Astrocyte of the cerebellum (primary cell): Measurements from ENCODE around the gene KRTAP10-12.

Experiments used
- DNase-seq: peaks from one replicate; pipeline ENCODE4 v3.0.0-alpha.2; 2011; ENCODE audit warnings: low read depth
- H3K4me3 ChIP-seq: 2 replicates; pipeline ENCODE4 v1.5.1; 2011; ENCODE audit warnings: mild to moderate bottlenecking, low read depth, low read length, moderate library complexity
- in situ Hi-C: cut with HindIII; loops from 2 replicates; pipeline ENCODE4 v1.10.0; 2017; ENCODE audit warnings: low sequenced_read_pairs
- TF ChIP-seq, protein P1 (sequence below): IDR thresholded peaks from 2 replicates; pipeline ENCODE4 v1.5.1; 2012; ENCODE audit warnings: low read length, low read depth, moderate library complexity, mild to moderate bottlenecking; ENCODE audit errors: missing control alignments

The KRTAP10-12 gene

DNA sequence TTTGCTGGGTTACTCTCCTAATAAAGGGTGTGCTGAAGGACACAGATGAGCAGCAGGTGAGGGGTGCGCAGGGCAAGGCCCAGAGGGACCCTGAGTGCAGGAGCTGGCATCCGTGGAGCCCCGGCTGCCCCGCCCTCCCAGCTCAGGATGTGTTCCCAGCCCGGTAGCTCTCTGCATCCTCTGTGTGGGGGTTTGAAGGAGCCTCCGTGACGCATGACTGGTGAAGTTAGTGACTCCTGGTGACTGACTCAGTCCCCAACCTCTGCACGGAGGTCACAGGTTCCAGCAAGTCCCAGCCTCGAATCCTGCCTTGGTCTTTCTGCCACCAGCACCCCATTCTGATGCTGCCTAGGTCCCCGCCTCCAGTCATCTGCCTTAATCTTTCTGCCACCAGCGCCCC, 36.0 kb downstream of the KRTAP10-12 start:
- no peak overlapping the region for H3K4me3 ChIP-seq
- in situ Hi-C loops = no loop called here
- no peak for DNase-seq
- TF ChIP-seq, protein P1, sequence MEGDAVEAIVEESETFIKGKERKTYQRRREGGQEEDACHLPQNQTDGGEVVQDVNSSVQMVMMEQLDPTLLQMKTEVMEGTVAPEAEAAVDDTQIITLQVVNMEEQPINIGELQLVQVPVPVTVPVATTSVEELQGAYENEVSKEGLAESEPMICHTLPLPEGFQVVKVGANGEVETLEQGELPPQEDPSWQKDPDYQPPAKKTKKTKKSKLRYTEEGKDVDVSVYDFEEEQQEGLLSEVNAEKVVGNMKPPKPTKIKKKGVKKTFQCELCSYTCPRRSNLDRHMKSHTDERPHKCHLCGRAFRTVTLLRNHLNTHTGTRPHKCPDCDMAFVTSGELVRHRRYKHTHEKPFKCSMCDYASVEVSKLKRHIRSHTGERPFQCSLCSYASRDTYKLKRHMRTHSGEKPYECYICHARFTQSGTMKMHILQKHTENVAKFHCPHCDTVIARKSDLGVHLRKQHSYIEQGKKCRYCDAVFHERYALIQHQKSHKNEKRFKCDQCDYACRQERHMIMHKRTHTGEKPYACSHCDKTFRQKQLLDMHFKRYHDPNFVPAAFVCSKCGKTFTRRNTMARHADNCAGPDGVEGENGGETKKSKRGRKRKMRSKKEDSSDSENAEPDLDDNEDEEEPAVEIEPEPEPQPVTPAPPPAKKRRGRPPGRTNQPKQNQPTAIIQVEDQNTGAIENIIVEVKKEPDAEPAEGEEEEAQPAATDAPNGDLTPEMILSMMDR = no peak

DNA sequence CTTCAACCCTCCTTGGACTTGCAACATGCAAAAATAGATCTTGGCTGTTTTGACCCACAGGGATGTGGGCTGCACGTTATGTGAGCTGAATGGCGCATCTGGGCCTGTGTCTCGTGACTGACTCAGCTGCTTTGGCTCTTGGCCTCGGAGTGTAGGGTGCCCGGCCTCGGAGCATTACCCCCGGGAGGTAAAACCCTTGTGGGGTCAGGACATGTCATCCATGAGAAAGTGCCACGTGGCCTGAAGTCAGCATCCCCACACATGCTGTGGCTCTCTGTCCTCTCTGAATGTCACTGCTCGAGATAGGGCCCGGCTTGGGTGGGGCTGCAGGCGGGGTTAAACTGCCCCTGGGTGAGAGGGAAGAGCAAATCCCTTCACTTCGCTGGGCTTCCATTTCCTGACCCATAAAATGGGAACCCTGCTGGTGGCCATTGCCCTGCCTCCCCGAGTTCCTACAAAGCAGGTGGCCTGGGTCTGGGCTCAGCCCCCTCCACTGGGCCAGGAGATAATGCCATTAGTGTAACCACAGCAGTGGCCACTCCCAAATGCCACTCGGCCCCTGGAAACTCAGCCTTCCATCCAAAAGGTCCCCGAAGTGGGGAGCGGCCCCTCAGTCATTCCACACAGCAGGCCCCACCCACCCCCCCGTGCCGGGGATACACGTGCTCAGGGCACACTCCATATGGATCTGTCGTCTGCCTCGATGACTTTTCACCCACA, 37.2 kb downstream of the KRTAP10-12 start:
- no peak overlapping the region for H3K4me3 ChIP-seq
- TF ChIP-seq, protein P1 = no peak
- no peak for DNase-seq
- in situ Hi-C loops = no loop called here

DNA sequence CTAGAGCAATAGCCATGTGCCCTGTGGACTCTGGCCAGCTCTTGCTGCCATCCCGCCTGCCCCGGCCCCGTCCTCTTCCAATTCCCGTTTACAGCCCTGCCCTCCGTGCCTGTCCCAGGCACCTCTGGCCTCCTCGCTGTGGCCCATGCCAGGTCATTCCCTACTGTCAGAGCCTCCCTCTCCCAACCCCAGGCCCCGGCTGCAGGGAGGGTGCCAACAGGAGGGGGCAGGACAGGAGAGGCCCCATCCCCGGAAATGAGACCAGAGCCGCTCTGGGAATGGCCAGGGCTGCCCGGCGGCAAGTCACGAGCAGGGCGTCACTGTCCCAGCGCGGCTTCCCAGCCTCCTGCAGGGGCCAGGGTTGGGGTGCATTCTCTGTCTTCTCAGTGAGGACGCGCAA, 37.9 kb downstream of the KRTAP10-12 start:
- H3K4me3 ChIP-seq = no peak overlapping the region
- TF ChIP-seq, protein P1 = no peak
- in situ Hi-C loops = no loop called here
- DNase-seq = no peak

DNA sequence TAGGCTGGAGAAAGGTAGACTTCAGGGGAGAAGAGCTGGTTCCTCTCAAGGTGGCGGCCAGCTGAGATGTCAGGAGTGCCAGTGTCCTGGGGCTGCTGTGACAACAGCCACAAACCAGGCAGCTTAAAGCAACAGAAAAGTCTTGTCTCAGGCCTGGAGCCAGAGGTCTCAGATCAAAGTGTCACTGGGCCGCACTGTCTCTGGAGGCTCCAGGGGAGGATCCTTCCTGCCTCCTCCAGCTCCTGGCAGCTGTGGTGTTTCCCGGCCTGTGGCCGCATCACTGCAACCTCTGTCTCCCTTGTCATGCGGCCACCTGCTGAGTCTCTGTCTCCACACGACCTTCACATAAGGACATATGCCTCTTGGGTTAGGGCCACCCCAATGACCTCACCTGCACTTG, 38.8 kb downstream of the KRTAP10-12 start:
- H3K4me3 ChIP-seq = no peak overlapping the region
- TF ChIP-seq, protein P1 = no peak
- DNase-seq = no peak
- in situ Hi-C loops = no loop called here

DNA sequence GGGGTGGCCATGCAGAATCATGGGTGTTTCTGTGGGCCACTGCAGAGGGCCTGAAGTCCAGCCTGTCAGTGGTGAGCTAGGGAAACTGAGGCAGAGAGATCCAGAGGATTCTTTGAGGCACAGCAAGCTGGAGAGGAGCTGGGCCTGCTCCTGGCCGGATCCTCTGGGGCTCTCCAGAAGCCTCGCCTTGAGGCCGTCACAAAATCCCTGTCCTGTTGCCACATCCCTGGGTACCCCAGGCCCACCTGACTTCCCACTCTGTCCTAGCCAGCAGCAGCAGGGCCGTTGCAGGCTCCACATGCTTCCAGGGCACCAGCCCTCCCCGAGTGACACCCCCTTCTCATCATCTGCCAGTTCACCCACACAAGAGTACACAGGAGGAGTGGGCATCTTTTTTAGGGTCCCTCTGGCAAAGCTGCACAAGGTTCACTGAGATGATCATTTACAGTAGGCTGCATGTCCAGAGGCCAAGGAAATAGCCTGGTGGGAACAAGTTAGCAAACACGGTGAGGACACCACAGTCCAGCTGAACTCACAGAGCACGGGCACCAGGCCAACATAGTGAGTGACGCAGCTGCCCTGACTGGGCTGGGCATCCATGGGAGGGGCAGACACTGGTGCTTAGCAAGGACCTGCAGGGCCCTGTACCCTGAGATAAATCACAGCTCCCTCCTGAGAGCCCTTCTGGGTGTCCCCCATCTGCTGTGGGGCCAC, 39.5 kb downstream of the KRTAP10-12 start:
- TF ChIP-seq, protein P1 = no peak
- DNase-seq = no peak
- in situ Hi-C loops = no loop called here
- H3K4me3 ChIP-seq = no peak overlapping the region

DNA sequence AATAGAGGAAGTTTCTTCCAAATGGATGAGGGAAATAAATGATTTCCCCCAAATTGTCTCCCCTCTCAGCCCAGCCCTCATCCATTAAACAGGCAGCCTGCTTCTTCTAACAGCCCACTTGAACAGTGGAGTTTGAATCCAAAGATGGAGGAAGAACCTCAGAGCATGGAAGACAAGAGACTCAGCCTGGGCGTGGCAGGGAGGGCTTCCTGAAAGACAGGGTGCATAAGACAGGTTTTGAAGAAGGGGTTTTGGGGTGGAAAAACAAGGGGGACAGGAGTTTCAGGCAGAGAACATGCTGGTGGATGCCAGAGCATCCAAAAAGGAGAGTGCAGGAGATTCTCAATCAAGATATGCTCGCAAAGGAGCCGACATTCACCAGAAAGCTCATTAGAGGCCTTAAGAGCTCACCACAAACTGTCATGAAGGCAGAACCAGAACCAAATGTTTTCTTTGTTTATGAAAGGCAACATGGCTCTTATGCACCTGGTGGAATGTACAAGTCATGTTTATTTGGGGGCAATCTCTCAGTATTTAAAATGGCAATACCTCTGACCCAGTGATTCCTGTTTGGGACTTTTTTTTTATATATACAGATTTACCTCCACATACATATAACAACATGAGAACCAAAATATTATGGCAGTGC, 40.9 kb downstream of the KRTAP10-12 start:
- TF ChIP-seq, protein P1 = no peak

More for the DNA sequence above, 40.9 kb downstream of the KRTAP10-12 start:
- no peak overlapping the region for H3K4me3 ChIP-seq
- no peak for DNase-seq
- in situ Hi-C loops = no loop called here
